Suppressor macrophage treated with lipopolysaccharide for 1 hour (primary cell): ENCODE data around the gene BLCAP.
"Not testable (repeated sequence)": the region's sequence is repeated elsewhere in the genome, so short reads cannot be mapped to it uniquely, and the experiment has no call there.

ENCODE experiments used
- DNase-seq, 3 donors: peaks; one replicate each; pipeline ENCODE4 v3.0.0-alpha.2; 2020 to 2022

Gene BLCAP

GRCh38 chr20:37527638-37528445, at the start of gene BLCAP:
Gene BLCAP, minus strand, starts transcription at chr20:37527876. Its CDS starts 8,702 bp downstream, at chr20:37519174.
- peak; percentile 93 to 95 (median 95) for DNase-seq

GRCh38 chr20:37577436-37577835, 49.8 kb upstream of the BLCAP start:
- not testable (repeated sequence) for DNase-seq

GRCh38 chr20:37576911-37577310, 49.2 kb upstream of the BLCAP start:
- no peak for DNase-seq

- DNase-seq, result peak; percentile 24 to 34 (median 31)
These were observed 48.2 kb upstream of the BLCAP start for GRCh38 chr20:37575884-37576283.

GRCh38 chr20:37574199-37574890, 46.7 kb upstream of the BLCAP start:
- no peak for DNase-seq

GRCh38 chr20:37573626-37574198, 46.0 kb upstream of the BLCAP start:
- DNase-seq, result no peak

GRCh38 chr20:37571033-37571432, 43.4 kb upstream of the BLCAP start:
- DNase-seq, result no peak

GRCh38 chr20:37570419-37570818, 42.7 kb upstream of the BLCAP start:
- DNase-seq, result no peak

GRCh38 chr20:37567671-37568588, 40.3 kb upstream of the BLCAP start:
- peak in 2 of 3 donors; percentile 8 to 10 for DNase-seq

- DNase-seq, result no peak
These were observed 39.6 kb upstream of the BLCAP start for GRCh38 chr20:37567331-37567665.

GRCh38 chr20:37566590-37567330, 39.1 kb upstream of the BLCAP start:
- DNase-seq, result no peak

GRCh38 chr20:37565134-37565811, 37.6 kb upstream of the BLCAP start:
- DNase-seq, result no peak

- peak; percentile 43 to 81 (median 66) for DNase-seq
These were observed 36.9 kb upstream of the BLCAP start for GRCh38 chr20:37564388-37565133.

- DNase-seq, result no peak
These were observed 36.3 kb upstream of the BLCAP start for GRCh38 chr20:37564016-37564387.

GRCh38 chr20:37562695-37563480, 35.2 kb upstream of the BLCAP start:
- no peak for DNase-seq

GRCh38 chr20:37560629-37561028, 33.0 kb upstream of the BLCAP start:
- DNase-seq, result no peak

- DNase-seq, result peak; percentile 10 to 61 (median 32)
These were observed 31.8 kb upstream of the BLCAP start for GRCh38 chr20:37559312-37560027.

- no peak for DNase-seq
These were observed 31.1 kb upstream of the BLCAP start for GRCh38 chr20:37558779-37559178.

- DNase-seq, result no peak
These were observed 30.6 kb upstream of the BLCAP start for GRCh38 chr20:37558306-37558705.
